Vagina (tissue), 2 donors: Measurements from ENCODE around the gene LEKR1.

Experiments
- CTCF ChIP-seq, 3 experiments: fragments of 450-650 bp in 2 of 3; fragments of 200-600 bp in 1 of 3; sonication (generic) in 1 of 3; IDR thresholded peaks; one replicate each; pipeline ENCODE4 v1.5.1; 2017 to 2019; ENCODE audit warnings: antibody characterized with exemption in 3 of 3, mild to moderate bottlenecking in 2 of 3, moderate library complexity in 2 of 3
- POLR2A ChIP-seq, 2 donors: fragments of 450-650 bp; IDR thresholded peaks; one replicate each; pipeline ENCODE4 v1.6.1; 2017; ENCODE audit warnings: antibody characterized with exemption in 2 of 2, mild to moderate bottlenecking in 2 of 2, moderate library complexity in 2 of 2

GRCh38 chr3:156782921-156783320, 43.2 kb upstream of the LEKR1 start:
- no peak for TF ChIP-seq CTCF (IDR thresholded peaks at IDR 0.05)
- no peak for TF ChIP-seq POLR2A (IDR thresholded peaks at IDR 0.05)
